Fibroblast of lung (primary cell): ENCODE measurements around the gene EEFSEC. TPM values are rescaled to one million over a fixed set of nuclear protein-coding genes. Genes with fewer than 3 reads are reported as not detected.

Experiments
- DNase-seq, 2 donors: peaks; one replicate each; pipeline versions ENCODE4 v3.0.0 to v3.0.0-alpha.2; 2010; ENCODE audit warnings: low read depth in 2 of 2
- H2AFZ ChIP-seq: 2 replicates; pipeline ENCODE4 v1.5.1; 2012; ENCODE audit warnings: low read length, control low read depth, inconsistent platforms
- H3K27ac ChIP-seq: 2 replicates; pipeline ENCODE4 v1.5.1; 2011; ENCODE audit warnings: low read length, control low read depth; ENCODE audit not compliant: insufficient read depth
- H3K27me3 ChIP-seq: 2 replicates; pipeline ENCODE4 v1.5.1; 2011; ENCODE audit warnings: mild to moderate bottlenecking, low read length; ENCODE audit not compliant: control insufficient read depth, insufficient read depth
- H3K36me3 ChIP-seq: 2 replicates; pipeline ENCODE4 v1.5.1; 2011; ENCODE audit warnings: low read length; ENCODE audit not compliant: control insufficient read depth, insufficient read depth
- H3K4me1 ChIP-seq: 2 replicates; pipeline ENCODE4 v1.5.1; 2011; ENCODE audit warnings: low read length; ENCODE audit not compliant: control insufficient read depth, insufficient read depth; ENCODE audit errors: extremely low read depth
- H3K4me2 ChIP-seq: 2 replicates; pipeline ENCODE4 v1.5.1; 2011; ENCODE audit warnings: low read length, control low read depth; ENCODE audit not compliant: insufficient read depth; ENCODE audit errors: extremely low read depth
- H3K4me3 ChIP-seq, 4 experiments: fragments of 200-600 bp in 1 of 4; sonication (generic) in 1 of 4; replicated peaks in 1 of 4; 2 replicates each; pipeline ENCODE4 v1.5.1; 2011 to 2016; ENCODE audit warnings: low read length in 4 of 4, low read depth in 3 of 4, mild to moderate bottlenecking in 3 of 4, control low read depth in 2 of 4, inconsistent platforms in 1 of 4, mixed read lengths in 1 of 4; ENCODE audit not compliant: insufficient read depth in 1 of 4; ENCODE audit errors: control extremely low read depth in 1 of 4
- H3K79me2 ChIP-seq: 2 replicates; pipeline ENCODE4 v1.5.1; 2012; ENCODE audit warnings: mild to moderate bottlenecking, low read length, inconsistent platforms; ENCODE audit not compliant: control insufficient read depth, insufficient read depth
- H3K9ac ChIP-seq: 2 replicates; pipeline ENCODE4 v1.5.1; 2011; ENCODE audit warnings: mild to moderate bottlenecking, low read length, control low read depth; ENCODE audit not compliant: insufficient read depth
- H3K9me3 ChIP-seq: 2 replicates; pipeline ENCODE4 v1.5.1; 2012; ENCODE audit warnings: low read depth, low read length; ENCODE audit not compliant: control insufficient read depth, insufficient read depth
- H4K20me1 ChIP-seq: 2 replicates; pipeline ENCODE4 v1.5.1; 2011; ENCODE audit warnings: low read length; ENCODE audit not compliant: control insufficient read depth, insufficient read depth; ENCODE audit errors: extremely low read depth
- CTCF ChIP-seq, 2 donors: IDR thresholded peaks in 1 of 2; conservative IDR thresholded peaks in 1 of 2; 1 replicate in 1 of 2; 2 replicates in 1 of 2; pipeline ENCODE4 v1.5.1; 2011 to 2012; ENCODE audit warnings: low read length in 2 of 2, control low read depth in 1 of 2, inconsistent platforms in 1 of 2, low read depth in 1 of 2, mild to moderate bottlenecking in 1 of 2
- EZH2 ChIP-seq: IDR thresholded peaks from 2 replicates; pipeline ENCODE4 v1.5.1; 2012; ENCODE audit warnings: low read length, control low read depth, mild to moderate bottlenecking; ENCODE audit errors: missing control alignments
- polyA plus RNA-seq, 2 donors: library from polyadenylated mRNA; depleted of rRNA in 1 of 2; stranded (reverse) in 1 of 2; unstranded in 1 of 2; fragments of >200 nt; gene quantifications; 2 replicates each; pipeline ENCODE4 v1.2.1, GENCODE V29; 2011 to 2012; ENCODE audit warnings: missing spikeins in 1 of 2
- total RNA-seq: library from RNA; depleted of rRNA; stranded (reverse); fragments of >200 nt; gene quantifications from 2 replicates; pipeline ENCODE4 v1.2.1, GENCODE V29; 2014

EEFSEC gene
- total and polyA plus RNA-seq, 2 donors (not counting 1 experiment from before 2014, with no cell fraction given), result 2.6 to 5.0 TPM

- no peak for TF ChIP-seq EZH2
- no peak for TF ChIP-seq CTCF (conservative IDR thresholded peaks at IDR 0.05 in 1 of 2, IDR thresholded peaks at IDR 0.05 in 1 of 2; ENCODE audit: low read depth in 1 of 2, low read length in 2 of 2)
- H3K27ac ChIP-seq, result no peak overlapping the region
- no peaks in the 10 kb centered on the region for H4K20me1 ChIP-seq
- no peak overlapping the region for H3K9ac ChIP-seq
- no peak overlapping the region for H3K4me3 ChIP-seq
- no peaks in the 10 kb centered on the region for H3K79me2 ChIP-seq
- no peaks in the 10 kb centered on the region for H3K36me3 ChIP-seq
- H3K4me1 ChIP-seq, result no peaks in the 10 kb centered on the region
- no peaks in the 10 kb centered on the region for H3K9me3 ChIP-seq
- no peak for DNase-seq
- no peak overlapping the region for H2AFZ ChIP-seq
- no peak overlapping the region for H3K4me2 ChIP-seq
- no peaks in the 10 kb centered on the region for H3K27me3 ChIP-seq
Measured at GRCh38 chr3:128368626-128369025, 215.3 kb downstream of the EEFSEC start.

- Histone ChIP-seq H4K20me1 (no peaks in the 10 kb centered on the region), H3K27me3 (no peaks in the 10 kb centered on the region), H3K4me2 (no peak overlapping the region), H3K9ac (no peak overlapping the region), H3K79me2 (no peaks in the 10 kb centered on the region), H3K9me3 (no peaks in the 10 kb centered on the region), H3K4me3 (no peak overlapping the region), H3K27ac (no peak overlapping the region), H2AFZ (no peak overlapping the region), H3K4me1 (no peaks in the 10 kb centered on the region), H3K36me3 (no peaks in the 10 kb centered on the region)
- TF ChIP-seq CTCF (conservative IDR thresholded peaks at IDR 0.05 in 1 of 2, IDR thresholded peaks at IDR 0.05 in 1 of 2; ENCODE audit: low read depth in 1 of 2, low read length in 2 of 2) (no peak), EZH2 (no peak)
- no peak for DNase-seq
Measured at GRCh38 chr3:128369121-128369703, 215.9 kb downstream of the EEFSEC start.

GRCh38 chr3:128369881-128370642 is 216.8 kb downstream of the EEFSEC start:
- Histone ChIP-seq H3K36me3 (no peaks in the 10 kb centered on the region), H3K27me3 (no peaks in the 10 kb centered on the region), H2AFZ (no peak overlapping the region), H3K79me2 (no peaks in the 10 kb centered on the region), H3K4me2 (no peak overlapping the region), H4K20me1 (no peaks in the 10 kb centered on the region), H3K27ac (no peak overlapping the region), H3K9me3 (no peaks in the 10 kb centered on the region), H3K4me1 (no peaks in the 10 kb centered on the region), H3K4me3 (no peak overlapping the region), H3K9ac (peak overlapping the region; percentile 10)
- TF ChIP-seq CTCF (conservative IDR thresholded peaks at IDR 0.05 in 1 of 2, IDR thresholded peaks at IDR 0.05 in 1 of 2; ENCODE audit: low read depth in 1 of 2, low read length in 2 of 2) (no peak), EZH2 (no peak)
- no peak for DNase-seq
